ENCODE measurements around the gene DNAH14. TPM values are rescaled to one million over a fixed set of nuclear protein-coding genes. Genes with fewer than 3 reads are reported as not detected.

DNAH14 gene
- total and polyA plus RNA-seq, 2 experiments from 2014 or later, result 55.3 to 80.2 TPM

DNA sequence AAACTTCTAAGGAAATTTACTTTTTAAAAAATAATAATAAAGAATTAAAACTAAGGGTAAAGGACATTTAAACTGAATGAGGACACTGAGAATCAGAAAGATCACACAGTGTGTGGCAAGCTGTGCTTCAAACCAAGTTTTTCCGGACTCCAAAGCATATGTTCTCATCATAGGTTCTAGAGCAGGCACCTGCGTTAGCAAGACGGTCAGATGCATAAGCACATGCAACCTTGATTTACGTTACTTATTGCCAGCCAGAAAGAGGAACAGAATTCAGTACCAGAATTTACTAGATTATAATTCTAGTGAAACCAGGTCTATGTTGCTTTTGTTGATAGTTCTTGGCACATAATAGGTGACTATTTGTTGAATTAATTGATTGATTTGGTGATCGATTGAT, 504.6 kb downstream of the DNAH14 start:
- H3K4me3 Mint-ChIP-seq, result no peak overlapping the region

More for the DNA sequence above, 504.6 kb downstream of the DNAH14 start:
- H3K4me2 ChIP-seq, result no peak overlapping the region
- H3K27me3 Mint-ChIP-seq (ENCODE audit: insufficient read depth, low read depth, poor library complexity), result peaks cover 13% of the 10 kb centered on the region
- H4K20me1 ChIP-seq (replicated peaks; ENCODE audit: insufficient read depth), result no peaks in the 10 kb centered on the region
- peaks cover 13% of the 10 kb centered on the region for H3K4me1 ChIP-seq (ENCODE audit: insufficient read depth)
- no peak for DNase-seq (ENCODE audit: low spot score)
- H3K27ac ChIP-seq (ENCODE audit: low read depth), result no peak overlapping the region
- H3K9me2 ChIP-seq (ENCODE audit: insufficient read depth), result no peaks in the 10 kb centered on the region
- peaks cover 9% of the 10 kb centered on the region for H3K27me3 ChIP-seq (ENCODE audit: insufficient read depth)
- H2AFZ ChIP-seq, result no peak overlapping the region
- no peak overlapping the region for H3K27ac Mint-ChIP-seq
- no peak for ATAC-seq
- H3K79me2 ChIP-seq (replicated peaks; ENCODE audit: insufficient read depth), result no peaks in the 10 kb centered on the region
- H3K36me3 Mint-ChIP-seq (ENCODE audit: low read depth), result peaks cover 20% of the 10 kb centered on the region; the same call in 2 of the 3 replicates
- TF ChIP-seq, protein P1, sequence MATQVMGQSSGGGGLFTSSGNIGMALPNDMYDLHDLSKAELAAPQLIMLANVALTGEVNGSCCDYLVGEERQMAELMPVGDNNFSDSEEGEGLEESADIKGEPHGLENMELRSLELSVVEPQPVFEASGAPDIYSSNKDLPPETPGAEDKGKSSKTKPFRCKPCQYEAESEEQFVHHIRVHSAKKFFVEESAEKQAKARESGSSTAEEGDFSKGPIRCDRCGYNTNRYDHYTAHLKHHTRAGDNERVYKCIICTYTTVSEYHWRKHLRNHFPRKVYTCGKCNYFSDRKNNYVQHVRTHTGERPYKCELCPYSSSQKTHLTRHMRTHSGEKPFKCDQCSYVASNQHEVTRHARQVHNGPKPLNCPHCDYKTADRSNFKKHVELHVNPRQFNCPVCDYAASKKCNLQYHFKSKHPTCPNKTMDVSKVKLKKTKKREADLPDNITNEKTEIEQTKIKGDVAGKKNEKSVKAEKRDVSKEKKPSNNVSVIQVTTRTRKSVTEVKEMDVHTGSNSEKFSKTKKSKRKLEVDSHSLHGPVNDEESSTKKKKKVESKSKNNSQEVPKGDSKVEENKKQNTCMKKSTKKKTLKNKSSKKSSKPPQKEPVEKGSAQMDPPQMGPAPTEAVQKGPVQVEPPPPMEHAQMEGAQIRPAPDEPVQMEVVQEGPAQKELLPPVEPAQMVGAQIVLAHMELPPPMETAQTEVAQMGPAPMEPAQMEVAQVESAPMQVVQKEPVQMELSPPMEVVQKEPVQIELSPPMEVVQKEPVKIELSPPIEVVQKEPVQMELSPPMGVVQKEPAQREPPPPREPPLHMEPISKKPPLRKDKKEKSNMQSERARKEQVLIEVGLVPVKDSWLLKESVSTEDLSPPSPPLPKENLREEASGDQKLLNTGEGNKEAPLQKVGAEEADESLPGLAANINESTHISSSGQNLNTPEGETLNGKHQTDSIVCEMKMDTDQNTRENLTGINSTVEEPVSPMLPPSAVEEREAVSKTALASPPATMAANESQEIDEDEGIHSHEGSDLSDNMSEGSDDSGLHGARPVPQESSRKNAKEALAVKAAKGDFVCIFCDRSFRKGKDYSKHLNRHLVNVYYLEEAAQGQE (IDR thresholded peaks at IDR 0.05; ENCODE audit: unreplicated experiment), result no peak
- TF ChIP-seq EZH2phosphoT487 (IDR thresholded peaks at IDR 0.05; ENCODE audit: unreplicated experiment) (no peak), NANOG (IDR thresholded peaks at IDR 0.05; ENCODE audit: borderline replicate concordance) (no peak), ZNF114 (CRISPR knock-in tag; IDR thresholded peaks at IDR 0.05) (no peak), EZH2 (IDR thresholded peaks at IDR 0.05; ENCODE audit: low read depth, unreplicated experiment) (no peak), JUNB (IDR thresholded peaks at IDR 0.05; ENCODE audit: unreplicated experiment) (no peak), STAT1 (IDR thresholded peaks at IDR 0.05; ENCODE audit: unreplicated experiment) (no peak), POLR2AphosphoS5 (IDR thresholded peaks at IDR 0.05; ENCODE audit: low read depth) (no peak)
- TF ChIP-seq, protein P2, sequence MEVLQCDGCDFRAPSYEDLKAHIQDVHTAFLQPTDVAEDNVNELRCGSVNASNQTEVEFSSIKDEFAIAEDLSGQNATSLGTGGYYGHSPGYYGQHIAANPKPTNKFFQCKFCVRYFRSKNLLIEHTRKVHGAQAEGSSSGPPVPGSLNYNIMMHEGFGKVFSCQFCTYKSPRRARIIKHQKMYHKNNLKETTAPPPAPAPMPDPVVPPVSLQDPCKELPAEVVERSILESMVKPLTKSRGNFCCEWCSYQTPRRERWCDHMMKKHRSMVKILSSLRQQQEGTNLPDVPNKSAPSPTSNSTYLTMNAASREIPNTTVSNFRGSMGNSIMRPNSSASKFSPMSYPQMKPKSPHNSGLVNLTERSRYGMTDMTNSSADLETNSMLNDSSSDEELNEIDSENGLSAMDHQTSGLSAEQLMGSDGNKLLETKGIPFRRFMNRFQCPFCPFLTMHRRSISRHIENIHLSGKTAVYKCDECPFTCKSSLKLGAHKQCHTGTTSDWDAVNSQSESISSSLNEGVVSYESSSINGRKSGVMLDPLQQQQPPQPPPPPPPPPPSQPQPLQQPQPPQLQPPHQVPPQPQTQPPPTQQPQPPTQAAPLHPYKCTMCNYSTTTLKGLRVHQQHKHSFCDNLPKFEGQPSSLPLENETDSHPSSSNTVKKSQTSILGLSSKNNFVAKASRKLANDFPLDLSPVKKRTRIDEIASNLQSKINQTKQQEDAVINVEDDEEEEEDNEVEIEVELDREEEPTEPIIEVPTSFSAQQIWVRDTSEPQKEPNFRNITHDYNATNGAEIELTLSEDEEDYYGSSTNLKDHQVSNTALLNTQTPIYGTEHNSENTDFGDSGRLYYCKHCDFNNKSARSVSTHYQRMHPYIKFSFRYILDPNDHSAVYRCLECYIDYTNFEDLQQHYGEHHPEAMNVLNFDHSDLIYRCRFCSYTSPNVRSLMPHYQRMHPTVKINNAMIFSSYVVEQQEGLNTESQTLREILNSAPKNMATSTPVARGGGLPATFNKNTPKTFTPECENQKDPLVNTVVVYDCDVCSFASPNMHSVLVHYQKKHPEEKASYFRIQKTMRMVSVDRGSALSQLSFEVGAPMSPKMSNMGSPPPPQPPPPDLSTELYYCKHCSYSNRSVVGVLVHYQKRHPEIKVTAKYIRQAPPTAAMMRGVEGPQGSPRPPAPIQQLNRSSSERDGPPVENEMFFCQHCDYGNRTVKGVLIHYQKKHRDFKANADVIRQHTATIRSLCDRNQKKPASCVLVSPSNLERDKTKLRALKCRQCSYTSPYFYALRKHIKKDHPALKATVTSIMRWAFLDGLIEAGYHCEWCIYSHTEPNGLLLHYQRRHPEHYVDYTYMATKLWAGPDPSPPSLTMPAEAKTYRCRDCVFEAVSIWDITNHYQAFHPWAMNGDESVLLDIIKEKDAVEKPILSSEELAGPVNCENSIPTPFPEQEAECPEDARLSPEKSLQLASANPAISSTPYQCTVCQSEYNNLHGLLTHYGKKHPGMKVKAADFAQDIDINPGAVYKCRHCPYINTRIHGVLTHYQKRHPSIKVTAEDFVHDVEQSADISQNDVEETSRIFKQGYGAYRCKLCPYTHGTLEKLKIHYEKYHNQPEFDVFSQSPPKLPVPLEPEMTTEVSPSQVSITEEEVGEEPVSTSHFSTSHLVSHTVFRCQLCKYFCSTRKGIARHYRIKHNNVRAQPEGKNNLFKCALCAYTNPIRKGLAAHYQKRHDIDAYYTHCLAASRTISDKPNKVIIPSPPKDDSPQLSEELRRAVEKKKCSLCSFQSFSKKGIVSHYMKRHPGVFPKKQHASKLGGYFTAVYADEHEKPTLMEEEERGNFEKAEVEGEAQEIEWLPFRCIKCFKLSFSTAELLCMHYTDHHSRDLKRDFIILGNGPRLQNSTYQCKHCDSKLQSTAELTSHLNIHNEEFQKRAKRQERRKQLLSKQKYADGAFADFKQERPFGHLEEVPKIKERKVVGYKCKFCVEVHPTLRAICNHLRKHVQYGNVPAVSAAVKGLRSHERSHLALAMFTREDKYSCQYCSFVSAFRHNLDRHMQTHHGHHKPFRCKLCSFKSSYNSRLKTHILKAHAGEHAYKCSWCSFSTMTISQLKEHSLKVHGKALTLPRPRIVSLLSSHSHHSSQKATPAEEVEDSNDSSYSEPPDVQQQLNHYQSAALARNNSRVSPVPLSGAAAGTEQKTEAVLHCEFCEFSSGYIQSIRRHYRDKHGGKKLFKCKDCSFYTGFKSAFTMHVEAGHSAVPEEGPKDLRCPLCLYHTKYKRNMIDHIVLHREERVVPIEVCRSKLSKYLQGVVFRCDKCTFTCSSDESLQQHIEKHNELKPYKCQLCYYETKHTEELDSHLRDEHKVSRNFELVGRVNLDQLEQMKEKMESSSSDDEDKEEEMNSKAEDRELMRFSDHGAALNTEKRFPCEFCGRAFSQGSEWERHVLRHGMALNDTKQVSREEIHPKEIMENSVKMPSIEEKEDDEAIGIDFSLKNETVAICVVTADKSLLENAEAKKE (CRISPR knock-in tag; IDR thresholded peaks at IDR 0.05), result no peak
- TF ChIP-seq, protein P3, sequence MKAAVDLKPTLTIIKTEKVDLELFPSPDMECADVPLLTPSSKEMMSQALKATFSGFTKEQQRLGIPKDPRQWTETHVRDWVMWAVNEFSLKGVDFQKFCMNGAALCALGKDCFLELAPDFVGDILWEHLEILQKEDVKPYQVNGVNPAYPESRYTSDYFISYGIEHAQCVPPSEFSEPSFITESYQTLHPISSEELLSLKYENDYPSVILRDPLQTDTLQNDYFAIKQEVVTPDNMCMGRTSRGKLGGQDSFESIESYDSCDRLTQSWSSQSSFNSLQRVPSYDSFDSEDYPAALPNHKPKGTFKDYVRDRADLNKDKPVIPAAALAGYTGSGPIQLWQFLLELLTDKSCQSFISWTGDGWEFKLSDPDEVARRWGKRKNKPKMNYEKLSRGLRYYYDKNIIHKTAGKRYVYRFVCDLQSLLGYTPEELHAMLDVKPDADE (IDR thresholded peaks at IDR 0.05), result no peak
- TF ChIP-seq, protein P4, sequence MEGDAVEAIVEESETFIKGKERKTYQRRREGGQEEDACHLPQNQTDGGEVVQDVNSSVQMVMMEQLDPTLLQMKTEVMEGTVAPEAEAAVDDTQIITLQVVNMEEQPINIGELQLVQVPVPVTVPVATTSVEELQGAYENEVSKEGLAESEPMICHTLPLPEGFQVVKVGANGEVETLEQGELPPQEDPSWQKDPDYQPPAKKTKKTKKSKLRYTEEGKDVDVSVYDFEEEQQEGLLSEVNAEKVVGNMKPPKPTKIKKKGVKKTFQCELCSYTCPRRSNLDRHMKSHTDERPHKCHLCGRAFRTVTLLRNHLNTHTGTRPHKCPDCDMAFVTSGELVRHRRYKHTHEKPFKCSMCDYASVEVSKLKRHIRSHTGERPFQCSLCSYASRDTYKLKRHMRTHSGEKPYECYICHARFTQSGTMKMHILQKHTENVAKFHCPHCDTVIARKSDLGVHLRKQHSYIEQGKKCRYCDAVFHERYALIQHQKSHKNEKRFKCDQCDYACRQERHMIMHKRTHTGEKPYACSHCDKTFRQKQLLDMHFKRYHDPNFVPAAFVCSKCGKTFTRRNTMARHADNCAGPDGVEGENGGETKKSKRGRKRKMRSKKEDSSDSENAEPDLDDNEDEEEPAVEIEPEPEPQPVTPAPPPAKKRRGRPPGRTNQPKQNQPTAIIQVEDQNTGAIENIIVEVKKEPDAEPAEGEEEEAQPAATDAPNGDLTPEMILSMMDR (conservative IDR thresholded peaks at IDR 0.05; ENCODE audit: low read depth in 2 of 2), result no peak
- H3K36me3 ChIP-seq (ENCODE audit: insufficient read depth), result no peaks in the 10 kb centered on the region
- peaks cover 15% of the 10 kb centered on the region for H3K4me1 Mint-ChIP-seq
- peaks cover 30% of the 10 kb centered on the region; the same call in 2 of the 3 replicates for H3K9me3 Mint-ChIP-seq
- no peak overlapping the region for H3K4me3 ChIP-seq
- 0 out of 2 replicates have a peak, but pooled peaks cover 3% of the 10 kb centered on the region for H3F3A ChIP-seq (replicated peaks; ENCODE audit: low read depth)

Data from GM23338 (cell line).